K562 (cell line): Measurements from ENCODE around the gene MTF1. TPM values are rescaled to one million over a fixed set of nuclear protein-coding genes. Genes with fewer than 3 reads are reported as not detected.

ENCODE experiments used
- CEBPZ ChIP-seq: fragments of 150-350 bp; IDR thresholded peaks from 2 replicates; pipeline ENCODE4 v1.6.1; 2014; ENCODE audit warnings: low read depth, mild to moderate bottlenecking, low read length, borderline replicate concordance
- DMBX1 ChIP-seq: fragments of 250-450 bp; sonication (Bioruptor Pico); IDR thresholded peaks from 2 replicates; pipeline ENCODE4 v1.8.0; 2022; ENCODE audit warnings: inconsistent platforms, mild to moderate bottlenecking, moderate library complexity, borderline replicate concordance
- FOXP4 ChIP-seq: sonication (generic); formaldehyde crosslinking; IDR thresholded peaks from 2 replicates; pipeline ENCODE4 v1.8.0; 2022; ENCODE audit warnings: mild to moderate bottlenecking, missing genetic modification reagents, borderline replicate concordance
- HDAC3 ChIP-seq: fragments of 450-650 bp; IDR thresholded peaks from 2 replicates; pipeline ENCODE4 v1.6.1; 2018; ENCODE audit warnings: borderline replicate concordance, mild to moderate bottlenecking, moderate library complexity; ENCODE audit not compliant: partially characterized antibody
- HDGF ChIP-seq: fragments of 450-650 bp; IDR thresholded peaks from 2 replicates; pipeline ENCODE4 v1.6.1; 2016
- HMBOX1 ChIP-seq: sonication (generic); IDR thresholded peaks from 2 replicates; pipeline ENCODE4 v1.6.1; 2016
- MITF ChIP-seq: IDR thresholded peaks from 2 replicates; pipeline ENCODE4 v1.6.1; 2014; ENCODE audit warnings: antibody characterized with exemption
- PCBP1 ChIP-seq: fragments of 200-400 bp; formaldehyde crosslinking; IDR thresholded peaks from 2 replicates; pipeline ENCODE4 v1.6.1; 2018; ENCODE audit warnings: mild to moderate bottlenecking, low read depth, low read length; ENCODE audit not compliant: poor library complexity, severe bottlenecking
- SMAD4 ChIP-seq: fragments of 250-450 bp; sonication (Bioruptor Pico); conservative IDR thresholded peaks from 2 replicates; pipeline ENCODE4 v1.8.0; 2021; ENCODE audit warnings: inconsistent platforms, mild to moderate bottlenecking, moderate library complexity
- SMARCC2 ChIP-seq: fragments of 450-650 bp; IDR thresholded peaks from 2 replicates; pipeline ENCODE4 v1.6.1; 2017; ENCODE audit warnings: antibody characterized with exemption, moderate library complexity, mild to moderate bottlenecking, low read depth
- SRSF7 ChIP-seq: fragments of 200-400 bp; formaldehyde crosslinking; optimal IDR thresholded peaks from 2 replicates; pipeline ENCODE3; 2017; ENCODE audit warnings: mild to moderate bottlenecking, low read depth, low read length
- XRCC4 ChIP-seq: IDR thresholded peaks from one replicate; pipeline ENCODE4 v1.6.1; 2011; ENCODE audit not compliant: insufficient read depth, insufficient read length; ENCODE audit errors: extremely low read depth
- ZBTB33 ChIP-seq: sonication (generic); formaldehyde crosslinking; IDR thresholded peaks from 2 replicates; pipeline ENCODE4 v1.8.1; 2023; ENCODE audit warnings: mild to moderate bottlenecking, missing genetic modification reagents
- ZNF124 ChIP-seq: sonication (generic); formaldehyde crosslinking; IDR thresholded peaks from 2 replicates; pipeline ENCODE4 v1.8.1; 2022; ENCODE audit warnings: missing genetic modification reagents
- ZNF354B ChIP-seq: fragments of 250-450 bp; sonication (Bioruptor Pico); IDR thresholded peaks from 2 replicates; pipeline ENCODE4 v1.4.0; 2020
- ZNF444 ChIP-seq: fragments of 250-450 bp; sonication (Bioruptor Pico); IDR thresholded peaks from 2 replicates; pipeline ENCODE4 v1.4.0; 2020; ENCODE audit warnings: mild to moderate bottlenecking, moderate library complexity
- ZSCAN29 ChIP-seq: fragments of 450-650 bp; IDR thresholded peaks from 2 replicates; pipeline ENCODE4 v1.6.1; 2017
- ZSCAN32 ChIP-seq: fragments of 450-650 bp; formaldehyde crosslinking; IDR thresholded peaks from 2 replicates; pipeline ENCODE4 v1.4.0; 2020; ENCODE audit warnings: mild to moderate bottlenecking, moderate library complexity
- polyA plus RNA-seq, 8 experiments: library from polyadenylated mRNA; depleted of rRNA in 4 of 8; stranded (reverse) in 5 of 8; unstranded in 3 of 8; fragments of >200 nt; fragmentation: Nextera tagmentation in 2 of 8; fragmentation: Illumina TruSeq in 1 of 8; extraction: Ambion mirVana in 2 of 8; extraction: Trizol in 1 of 8; gene quantifications; 2 replicates each; pipeline versions ENCODE4 v1.2.1 to v1.2.3, GENCODE V29; 2011 to 2014; ENCODE audit warnings: inconsistent platforms in 1 of 8, missing spikeins in 1 of 8
- total RNA-seq, 7 experiments: library from RNA; depleted of rRNA in 6 of 7; stranded (reverse); fragments of >200 nt in 6 of 7; fragmentation: Illumina TruSeq in 2 of 7; extraction: Trizol in 2 of 7; gene quantifications; 2 replicates each; pipeline versions ENCODE4 v1.2.1 to v1.2.3, GENCODE V29; 2011 to 2021; ENCODE audit warnings: low replicate concordance in 1 of 7

The MTF1 gene
- total and polyA plus RNA-seq, 9 of the 15 experiments (the other 6 are each of a cell fraction or from before 2014, with no cell fraction given) = 1.1 to 12.2 (median 4.3) TPM

GRCh38 chr1:37795340-37796125 lies 63.9 kb downstream of the MTF1 start (continued):
- TF ChIP-seq ZBTB33 = peak; percentile 84
- peak; percentile 82; the same call in 1 of the 2 replicates for TF ChIP-seq DMBX1 (CRISPR knock-in tag)
- TF ChIP-seq SMAD4 = peak; percentile 68
- peak; percentile 92; the same call in 1 of the 2 replicates for TF ChIP-seq FOXP4
- no peak for TF ChIP-seq ZNF444 (CRISPR knock-in tag)
- TF ChIP-seq PCBP1 = no peak
- TF ChIP-seq MITF = no peak
- no peak for TF ChIP-seq CEBPZ
- TF ChIP-seq XRCC4 = no peak
- no peak for TF ChIP-seq HDGF
- no peak for TF ChIP-seq SMARCC2
- no peak for TF ChIP-seq HDAC3
- no peak for TF ChIP-seq SRSF7
- TF ChIP-seq ZNF354B (CRISPR knock-in tag) = no peak
- TF ChIP-seq HMBOX1 = no peak
- TF ChIP-seq ZNF124 = no peak
- TF ChIP-seq ZSCAN29 = no peak
- TF ChIP-seq ZSCAN32 (CRISPR knock-in tag) = no peak
